ENCODE measurements around the gene AMN1.
A peak's percentile ranks its signal among the peaks of the same experiment; 100 is the strongest.
"Not testable (repeated sequence)": the region's sequence is repeated elsewhere in the genome, so short reads cannot be mapped to it uniquely, and the experiment has no call there.

AMN1 gene

DNA sequence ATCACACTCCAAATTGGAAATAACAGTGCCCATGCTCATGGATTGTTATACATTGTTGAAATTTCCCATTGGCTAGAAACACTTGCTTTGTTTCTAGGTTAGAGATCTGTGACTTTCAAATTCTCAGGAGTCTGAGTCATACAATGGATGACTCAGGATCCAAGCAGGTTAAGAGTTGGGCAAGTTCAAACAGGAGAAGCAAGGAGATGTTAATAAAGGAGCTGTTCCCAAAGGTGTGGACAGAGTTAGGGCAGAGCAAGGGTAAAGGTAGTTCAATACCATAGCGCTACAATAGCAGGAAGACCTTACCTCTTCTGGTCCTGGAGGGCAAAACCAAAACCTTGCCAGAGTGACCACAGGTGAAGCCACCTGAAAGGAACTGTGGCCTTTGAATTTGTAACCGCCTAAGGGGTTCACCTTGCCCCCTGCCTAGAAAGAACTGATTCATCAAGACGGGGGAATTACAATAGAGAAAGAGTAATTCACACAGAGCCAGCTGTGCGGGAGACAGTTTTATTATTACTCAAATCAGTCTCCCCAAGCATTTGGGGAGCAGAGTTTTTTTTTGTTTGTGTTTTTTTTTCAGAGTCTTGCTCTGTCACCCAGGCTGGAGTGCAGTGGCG is 4.2 kb upstream of the AMN1 start:
- Histone ChIP-seq H4K20me1 (ENCODE audit: insufficient read depth, low read length, poor library complexity, severe bottlenecking) (no peaks in the 10 kb centered on the region), H3K27me3 (ENCODE audit: insufficient read depth, low read length, poor library complexity, severe bottlenecking) (no peaks in the 10 kb centered on the region), H3F3A (ENCODE audit: low read depth) (no peaks in the 10 kb centered on the region), H3K79me2 (ENCODE audit: insufficient read depth, low read length) (peaks cover 11% of the 10 kb centered on the region), H3K4me2 (ENCODE audit: low read depth, low read length, poor library complexity, severe bottlenecking) (no peak overlapping the region), H3K36me3 (ENCODE audit: insufficient read depth, low read length) (no peaks in the 10 kb centered on the region), H3K9me2 (replicated peaks; ENCODE audit: low read depth, low read length) (no peaks in the 10 kb centered on the region), H3K9ac (ENCODE audit: low read depth, low read length, poor library complexity, severe bottlenecking) (no peak overlapping the region), H3K4me1 (ENCODE audit: insufficient read depth, low read length, poor library complexity, severe bottlenecking) (peaks cover 40% of the 10 kb centered on the region), H3K9me3 (ENCODE audit: insufficient read depth, low read depth, low read length) (no peaks in the 10 kb centered on the region), H3K4me3 (ENCODE audit: low read length, poor library complexity, severe bottlenecking) (no peak overlapping the region), H2AFZ (ENCODE audit: low read length) (no peak overlapping the region)
- TF ChIP-seq, protein P1, sequence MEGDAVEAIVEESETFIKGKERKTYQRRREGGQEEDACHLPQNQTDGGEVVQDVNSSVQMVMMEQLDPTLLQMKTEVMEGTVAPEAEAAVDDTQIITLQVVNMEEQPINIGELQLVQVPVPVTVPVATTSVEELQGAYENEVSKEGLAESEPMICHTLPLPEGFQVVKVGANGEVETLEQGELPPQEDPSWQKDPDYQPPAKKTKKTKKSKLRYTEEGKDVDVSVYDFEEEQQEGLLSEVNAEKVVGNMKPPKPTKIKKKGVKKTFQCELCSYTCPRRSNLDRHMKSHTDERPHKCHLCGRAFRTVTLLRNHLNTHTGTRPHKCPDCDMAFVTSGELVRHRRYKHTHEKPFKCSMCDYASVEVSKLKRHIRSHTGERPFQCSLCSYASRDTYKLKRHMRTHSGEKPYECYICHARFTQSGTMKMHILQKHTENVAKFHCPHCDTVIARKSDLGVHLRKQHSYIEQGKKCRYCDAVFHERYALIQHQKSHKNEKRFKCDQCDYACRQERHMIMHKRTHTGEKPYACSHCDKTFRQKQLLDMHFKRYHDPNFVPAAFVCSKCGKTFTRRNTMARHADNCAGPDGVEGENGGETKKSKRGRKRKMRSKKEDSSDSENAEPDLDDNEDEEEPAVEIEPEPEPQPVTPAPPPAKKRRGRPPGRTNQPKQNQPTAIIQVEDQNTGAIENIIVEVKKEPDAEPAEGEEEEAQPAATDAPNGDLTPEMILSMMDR (conservative IDR thresholded peaks at IDR 0.05; ENCODE audit: low read length) = no peak
- no peak for TF ChIP-seq EZH2phosphoT487 (IDR thresholded peaks at IDR 0.05; ENCODE audit: borderline replicate concordance)

DNA sequence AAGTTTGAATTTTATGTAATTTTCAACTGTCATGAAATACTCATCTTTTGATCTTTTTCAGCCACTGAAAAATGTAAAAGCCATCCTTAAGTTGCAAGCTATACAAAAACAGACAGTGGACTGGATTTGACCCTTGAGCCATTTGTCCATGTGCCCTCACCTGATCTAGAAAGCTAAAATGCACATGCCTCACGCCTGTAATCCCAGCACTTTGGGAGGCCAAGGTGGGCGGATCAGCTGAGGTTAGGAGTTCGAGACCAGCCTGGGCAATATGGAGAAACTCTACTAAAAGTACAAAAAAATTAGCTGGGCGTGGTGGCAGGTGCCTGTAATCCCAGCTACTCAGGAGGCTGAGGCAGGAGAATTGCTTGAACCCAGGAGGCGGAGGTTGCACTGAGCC is 2.4 kb upstream of the AMN1 start:
- H3K9me2 ChIP-seq (replicated peaks; ENCODE audit: low read depth, low read length); H2AFZ ChIP-seq (ENCODE audit: low read length); H3F3A ChIP-seq (ENCODE audit: low read depth); H3K36me3 ChIP-seq (ENCODE audit: insufficient read depth, low read length); H3K9ac ChIP-seq (ENCODE audit: low read depth, low read length, poor library complexity, severe bottlenecking); H3K9me3 ChIP-seq (ENCODE audit: insufficient read depth, low read depth, low read length); H4K20me1 ChIP-seq (ENCODE audit: insufficient read depth, low read length, poor library complexity, severe bottlenecking); H3K4me3 ChIP-seq (ENCODE audit: low read length, poor library complexity, severe bottlenecking); H3K27me3 ChIP-seq (ENCODE audit: insufficient read depth, low read length, poor library complexity, severe bottlenecking); H3K4me2 ChIP-seq (ENCODE audit: low read depth, low read length, poor library complexity, severe bottlenecking): not testable (repeated sequence)
- Histone ChIP-seq H3K79me2 (ENCODE audit: insufficient read depth, low read length) (peaks cover 15% of the 10 kb centered on the region), H3K4me1 (ENCODE audit: insufficient read depth, low read length, poor library complexity, severe bottlenecking) (peaks cover 31% of the 10 kb centered on the region)

DNA sequence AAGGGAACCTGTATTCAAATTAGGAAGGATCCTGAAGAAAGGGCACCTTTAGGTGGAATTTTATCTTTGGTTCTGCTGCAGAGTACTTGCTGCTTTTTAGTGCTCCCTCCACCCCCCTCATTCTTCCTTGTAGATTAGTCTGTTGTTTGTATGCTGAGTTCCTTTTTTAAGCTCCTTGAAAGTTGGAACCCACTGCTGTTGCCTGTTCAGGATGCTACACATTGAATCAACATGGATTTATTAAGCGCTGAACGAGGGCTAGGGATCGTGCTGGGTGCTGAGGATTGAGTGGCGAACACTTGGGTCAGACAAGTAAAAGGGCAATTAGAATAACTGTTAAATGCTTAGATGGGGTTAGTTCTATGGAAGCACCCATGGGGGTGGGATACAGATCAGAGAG is 884 bp upstream of the AMN1 start:
- Histone ChIP-seq H3K4me1 (ENCODE audit: insufficient read depth, low read length, poor library complexity, severe bottlenecking) (peaks cover 36% of the 10 kb centered on the region), H3K9me3 (ENCODE audit: insufficient read depth, low read depth, low read length) (no peaks in the 10 kb centered on the region), H3K9ac (ENCODE audit: low read depth, low read length, poor library complexity, severe bottlenecking) (peak overlapping the region; percentile 87), H3K27me3 (ENCODE audit: insufficient read depth, low read length, poor library complexity, severe bottlenecking) (no peaks in the 10 kb centered on the region), H3K9me2 (replicated peaks; ENCODE audit: low read depth, low read length) (no peaks in the 10 kb centered on the region), H3K36me3 (ENCODE audit: insufficient read depth, low read length) (no peaks in the 10 kb centered on the region), H3K79me2 (ENCODE audit: insufficient read depth, low read length) (peaks cover 15% of the 10 kb centered on the region), H2AFZ (ENCODE audit: low read length) (peak overlapping the region; percentile 82), H4K20me1 (ENCODE audit: insufficient read depth, low read length, poor library complexity, severe bottlenecking) (no peaks in the 10 kb centered on the region), H3K4me3 (ENCODE audit: low read length, poor library complexity, severe bottlenecking) (peak overlapping the region; percentile 88), H3F3A (ENCODE audit: low read depth) (no peaks in the 10 kb centered on the region), H3K4me2 (ENCODE audit: low read depth, low read length, poor library complexity, severe bottlenecking) (peak overlapping the region; percentile 92)
- no peak for TF ChIP-seq EZH2phosphoT487 (IDR thresholded peaks at IDR 0.05; ENCODE audit: borderline replicate concordance)
- TF ChIP-seq, protein P1 (conservative IDR thresholded peaks at IDR 0.05; ENCODE audit: low read length) = no peak

DNA sequence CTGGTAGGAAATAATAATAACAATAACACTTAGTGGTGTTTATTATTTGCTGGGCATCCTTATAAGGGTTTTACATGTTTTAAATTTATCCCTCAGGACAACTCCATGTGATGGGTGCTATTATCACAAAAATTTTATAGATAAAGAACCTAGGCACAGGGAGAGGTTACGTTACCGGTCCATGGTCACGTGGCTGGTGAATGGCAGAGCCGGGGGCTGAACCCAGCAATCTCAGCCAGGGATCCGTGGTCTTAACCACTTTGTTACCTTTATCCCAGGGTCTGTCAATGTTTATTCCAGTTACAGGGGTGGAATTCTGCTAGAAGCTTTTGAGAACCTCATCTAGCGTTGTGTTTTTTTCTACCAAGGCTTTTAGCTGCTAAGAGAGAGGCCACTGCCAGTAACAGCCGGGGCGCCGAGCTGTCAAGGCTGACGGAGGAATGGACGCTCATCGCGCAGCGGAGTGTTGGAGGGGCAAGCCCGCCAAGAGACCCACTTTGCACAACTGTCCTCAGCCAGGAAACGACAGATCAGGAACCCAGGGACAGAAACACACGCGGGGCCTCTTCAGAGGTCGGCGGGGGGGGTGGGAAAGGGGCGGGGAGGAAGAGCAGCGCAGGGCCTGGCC is 418 bp downstream of the AMN1 start:
- H3K27me3 ChIP-seq (ENCODE audit: insufficient read depth, low read length, poor library complexity, severe bottlenecking) = no peaks in the 10 kb centered on the region
- peaks cover 15% of the 10 kb centered on the region for H3K79me2 ChIP-seq (ENCODE audit: insufficient read depth, low read length)
- H3K9ac ChIP-seq (ENCODE audit: low read depth, low read length, poor library complexity, severe bottlenecking) = peak overlapping the region; percentile 91
- peak overlapping the region; percentile 77 for H3K4me2 ChIP-seq (ENCODE audit: low read depth, low read length, poor library complexity, severe bottlenecking)
- H2AFZ ChIP-seq (ENCODE audit: low read length) = peak overlapping the region; percentile 85
- no peaks in the 10 kb centered on the region for H3K9me2 ChIP-seq (replicated peaks; ENCODE audit: low read depth, low read length)
- no peaks in the 10 kb centered on the region for H3K36me3 ChIP-seq (ENCODE audit: insufficient read depth, low read length)
- H3K4me3 ChIP-seq (ENCODE audit: low read length, poor library complexity, severe bottlenecking) = peak overlapping the region; percentile 90
- H3F3A ChIP-seq (ENCODE audit: low read depth) = no peaks in the 10 kb centered on the region
- TF ChIP-seq EZH2phosphoT487 (IDR thresholded peaks at IDR 0.05; ENCODE audit: borderline replicate concordance) = no peak
- TF ChIP-seq, protein P1 (conservative IDR thresholded peaks at IDR 0.05; ENCODE audit: low read length) = no peak
- no peaks in the 10 kb centered on the region for H4K20me1 ChIP-seq (ENCODE audit: insufficient read depth, low read length, poor library complexity, severe bottlenecking)
- no peaks in the 10 kb centered on the region for H3K9me3 ChIP-seq (ENCODE audit: insufficient read depth, low read depth, low read length)
- peaks cover 33% of the 10 kb centered on the region for H3K4me1 ChIP-seq (ENCODE audit: insufficient read depth, low read length, poor library complexity, severe bottlenecking)

All from Loucy (cell line).